Measurements from ENCODE around the gene ERI3.

- no peak for TF ChIP-seq CTCF (IDR thresholded peaks at IDR 0.05)
- no peak for TF ChIP-seq REST (IDR thresholded peaks at IDR 0.05; ENCODE audit: insufficient read depth in 1 of 2, low read depth in 2 of 2, low read length in 1 of 2)
These were observed 115.1 kb downstream of the ERI3 start for GRCh38 chr1:44239961-44240371.
